HCT116 (cell line): ENCODE results near the gene IFT122. TPM values are rescaled to one million over a fixed set of nuclear protein-coding genes. Genes with fewer than 3 reads are reported as not detected.

Source experiments
- ATAC-seq: fragments of 200-7000 bp; cut with Tn5 transposase; 2 replicates; pipeline ENCODE4 v1.9.1; 2020; ENCODE audit warnings: mild to moderate bottlenecking, moderate library complexity
- BruUV-seq: library from RNA; stranded (reverse); fragments of 400-500 nt; replicated peaks from 2 replicates; lab custom pipeline; 2021; lab: Mats Ljungman, UMichigan
- CTCF ChIA-PET: fragments of 300-600 bp; sonication (Branson Sonifier 250); formaldehyde crosslinking; loops from one replicate; lab custom pipeline; 2021; ENCODE audit warnings: antibody characterized with exemption; lab: Charles Lee
- POLR2A ChIA-PET: fragments of 300-600, 350-600 bp; sonication (Branson Sonifier 250); formaldehyde crosslinking; loops from one replicate; lab custom pipeline; 2021; ENCODE audit warnings: antibody characterized with exemption; lab: Charles Lee
- RAD21 ChIA-PET, 2 experiments: fragments of 300-600 bp; sonication (Branson Sonifier 250); formaldehyde crosslinking; loops; one replicate each; lab custom pipeline; 2023; ENCODE audit warnings: low total read pairs in 2 of 2; ENCODE audit not compliant: uncharacterized antibody in 2 of 2, unreplicated experiment in 2 of 2, low non-redundant PET in 1 of 2; lab: Charles Lee
- DNase-seq: peaks from one replicate; pipeline ENCODE4 v3.0.0-alpha.2; 2010; ENCODE audit warnings: low read depth, low spot score
- H2AFZ ChIP-seq: fragments of 200-600 bp; shearing (Covaris generic), sonication (generic); 2 replicates; pipeline ENCODE4 v1.6.1; 2017; ENCODE audit warnings: low read depth, mixed run types, mixed read lengths, antibody characterized with exemption, low read length; ENCODE audit not compliant: poor library complexity, severe bottlenecking
- H3K27ac ChIP-seq: 2 replicates; pipeline ENCODE4 v1.5.1; 2012; ENCODE audit warnings: low read depth, low read length
- H3K27me3 ChIP-seq: fragments of 200-600 bp; sonication (generic); 2 replicates; pipeline ENCODE4 v1.6.1; 2016; ENCODE audit warnings: mixed run types, low read length, mixed read lengths; ENCODE audit not compliant: insufficient read depth
- H3K36me3 ChIP-seq, 2 experiments: fragments of 200-500 bp in 1 of 2; fragments of 200-600 bp in 1 of 2; sonication (Bioruptor generic) in 1 of 2; sonication (generic) in 1 of 2; 2 replicates each; pipeline versions ENCODE4 v1.5.1 to v1.6.1; 2014 to 2016; ENCODE audit warnings: low read length in 2 of 2, inconsistent platforms in 1 of 2, mixed read lengths in 1 of 2, mixed run types in 1 of 2; ENCODE audit not compliant: insufficient read depth in 2 of 2, control insufficient read depth in 1 of 2
- H3K4me1 ChIP-seq, 2 experiments: fragments of 200-600 bp in 1 of 2; sonication (generic) in 1 of 2; 2 replicates each; pipeline versions ENCODE4 v1.5.1 to v1.6.1; 2012 to 2017; ENCODE audit warnings: low read length in 2 of 2, inconsistent platforms in 1 of 2, mild to moderate bottlenecking in 1 of 2, mixed read lengths in 1 of 2, mixed run types in 1 of 2, moderate library complexity in 1 of 2; ENCODE audit not compliant: insufficient read depth in 2 of 2, control insufficient read depth in 1 of 2
- H3K4me2 ChIP-seq: fragments of 200-600 bp; sonication (generic); 2 replicates; pipeline ENCODE4 v1.6.1; 2017; ENCODE audit warnings: mixed run types, low read length, mixed read lengths
- H3K4me3 ChIP-seq, 2 experiments: fragments of 200-600 bp in 1 of 2; sonication (generic) in 1 of 2; replicated peaks in 1 of 2; 2 replicates each; pipeline ENCODE4 v1.5.1; 2011 to 2016; ENCODE audit warnings: low read length in 2 of 2, control low read depth in 1 of 2, low read depth in 1 of 2, mild to moderate bottlenecking in 1 of 2, mixed read lengths in 1 of 2, mixed run types in 1 of 2
- H3K79me2 ChIP-seq: fragments of 200-600 bp; sonication (generic); 2 replicates; pipeline ENCODE4 v1.6.1; 2017; ENCODE audit warnings: mild to moderate bottlenecking, mixed run types, low read length, moderate library complexity, mixed read lengths; ENCODE audit not compliant: insufficient read depth
- H3K9ac ChIP-seq: fragments of 200-600 bp; sonication (generic); 2 replicates; pipeline ENCODE4 v1.6.1; 2016; ENCODE audit warnings: low read length, mixed read lengths
- H3K9me2 ChIP-seq: fragments of 200-600 bp; sonication (generic), shearing (Covaris generic); 2 replicates; pipeline ENCODE4 v1.6.1; 2017; ENCODE audit warnings: mixed run types, mild to moderate bottlenecking, moderate library complexity; ENCODE audit not compliant: insufficient read depth
- H3K9me3 ChIP-seq, 2 experiments: fragments of 200-500 bp in 1 of 2; fragments of 200-600 bp in 1 of 2; sonication (Bioruptor generic) in 1 of 2; sonication (generic) in 1 of 2; 2 replicates each; pipeline ENCODE4 v1.6.1; 2014 to 2017; ENCODE audit warnings: low read length in 2 of 2, mixed read lengths in 2 of 2, inconsistent platforms in 1 of 2, low read depth in 1 of 2, mild to moderate bottlenecking in 1 of 2, mixed run types in 1 of 2, moderate library complexity in 1 of 2; ENCODE audit not compliant: control insufficient read depth in 1 of 2, insufficient read depth in 1 of 2
- H4K20me1 ChIP-seq: fragments of 200-600 bp; sonication (generic), shearing (Covaris generic); 2 replicates; pipeline ENCODE4 v1.6.1; 2017; ENCODE audit warnings: mixed run types, mild to moderate bottlenecking, moderate library complexity; ENCODE audit not compliant: insufficient read depth
- CBX3 ChIP-seq: IDR thresholded peaks from 2 replicates; pipeline ENCODE4 v1.6.1; 2012; ENCODE audit warnings: low read depth
- EZH2phosphoT487 ChIP-seq: fragments of 200-600 bp; IDR thresholded peaks from 2 replicates; pipeline ENCODE4 v1.6.1; 2018; ENCODE audit warnings: antibody characterized with exemption, borderline replicate concordance
- JUND ChIP-seq: IDR thresholded peaks from 2 replicates; pipeline ENCODE4 v1.6.1; 2012
- MAX ChIP-seq: IDR thresholded peaks from 2 replicates; pipeline ENCODE4 v1.6.1; 2012
- POLR2A ChIP-seq: IDR thresholded peaks from 2 replicates; pipeline ENCODE4 v1.7.0; 2011; ENCODE audit warnings: borderline replicate concordance; ENCODE audit not compliant: insufficient read depth, insufficient read length; ENCODE audit errors: extremely low read depth
- POLR2AphosphoS5 ChIP-seq: IDR thresholded peaks from 2 replicates; pipeline ENCODE4 v1.6.1; 2011; ENCODE audit warnings: mild to moderate bottlenecking, low read depth, low read length, moderate library complexity
- RAD21 ChIP-seq: IDR thresholded peaks from 2 replicates; pipeline ENCODE4 v1.6.1; 2012; ENCODE audit warnings: low read depth, mild to moderate bottlenecking
- SP1 ChIP-seq: IDR thresholded peaks from 2 replicates; pipeline ENCODE4 v1.6.1; 2012; ENCODE audit warnings: low read depth
- SRF ChIP-seq: IDR thresholded peaks from 2 replicates; pipeline ENCODE4 v1.6.1; 2012; ENCODE audit warnings: low read depth
- TCF7L2 ChIP-seq: IDR thresholded peaks from 2 replicates; pipeline ENCODE4 v1.7.0; 2011; ENCODE audit warnings: borderline replicate concordance, inconsistent platforms; ENCODE audit not compliant: insufficient read depth, insufficient read length; ENCODE audit errors: extremely low read depth
- ZBTB33 ChIP-seq: IDR thresholded peaks from 2 replicates; pipeline ENCODE4 v1.6.1; 2011; ENCODE audit warnings: mild to moderate bottlenecking, low read length, moderate library complexity; ENCODE audit not compliant: insufficient replicate concordance; ENCODE audit errors: extremely low read depth
- intact Hi-C: fragments of 100-400 bp; cut with micrococcal nuclease; formaldehyde crosslinking; loops from 2 replicates; pipeline ENCODE4 v1.10.0; 2022
- total RNA-seq: library from RNA; stranded (reverse); gene quantifications from one replicate; pipeline ENCODE4 v1.2.1, GENCODE V29; 2021; ENCODE audit not compliant: unreplicated experiment
- TF ChIP-seq, protein P1 (sequence below): IDR thresholded peaks from 2 replicates; pipeline ENCODE4 v1.6.1; 2012; ENCODE audit warnings: low read depth

The IFT122 gene
- total RNA-seq, 1 experiment from 2014 or later = 21.4 TPM

GRCh38 chr3:129439226-129439816, 703 bp upstream of the IFT122 start:
- no peaks in the 10 kb centered on the region for H3K9me2 ChIP-seq
- RAD21 ChIA-PET = no interaction called here
- H3K36me3 ChIP-seq = peaks cover 25% of the 10 kb centered on the region in 2 experiments
- peak overlapping the region; percentile 92 for H2AFZ ChIP-seq
- peaks cover 9 to 18% of the 10 kb centered on the region in 2 experiments; a peak in 3 of 4 replicates for H3K4me1 ChIP-seq
- TSS peak; percentile 60 for BruUV-seq
- H3K4me3 ChIP-seq = peak overlapping the region; percentile 90 to 99
- peak overlapping the region; percentile 93 for H3K9ac ChIP-seq
- peaks cover 46% of the 10 kb centered on the region for H3K79me2 ChIP-seq
- H3K27ac ChIP-seq = peak overlapping the region; percentile 69
- POLR2A ChIA-PET = interaction anchor here (0.8 to 1.9 kb wide), 5 partner anchors 9 to 187 kb away, joined by 3 to 8 read pairs (median 4); no protein-coding TSS in a partner anchor
- no peaks in the 10 kb centered on the region for H4K20me1 ChIP-seq
- no peaks in the 10 kb centered on the region for H3K9me3 ChIP-seq
- TF ChIP-seq MAX (peak; percentile 33; the same call in 1 of the 2 replicates), SRF (no peak), POLR2A (no peak), JUND (no peak), CBX3 (no peak)
- TF ChIP-seq, all 23 proteins: peak for 1
- intact Hi-C loops = no loop called here
- ATAC-seq (peak; percentile 5), DNase-seq (no peak)
- CTCF ChIA-PET = interaction anchor here (1.4 kb wide), 1 partner anchor 123 kb away, joined by 4 read pairs; a partner anchor contains a TSS
- Histone ChIP-seq H3K4me2 (peak overlapping the region; percentile 87), H3K27me3 (no peaks in the 10 kb centered on the region)

- Histone ChIP-seq H3K4me1 (peaks cover 9 to 18% of the 10 kb centered on the region in 2 experiments; a peak in 3 of 4 replicates), H3K9me2 (no peaks in the 10 kb centered on the region), H3K4me2 (peak overlapping the region; percentile 87), H3K79me2 (peaks cover 42% of the 10 kb centered on the region), H3K4me3 (peak overlapping the region; percentile 90 to 99), H3K27ac (peak overlapping the region; percentile 85), H4K20me1 (no peaks in the 10 kb centered on the region), H2AFZ (peak overlapping the region; percentile 6), H3K9me3 (no peaks in the 10 kb centered on the region), H3K9ac (peak overlapping the region; percentile 93), H3K27me3 (no peaks in the 10 kb centered on the region), H3K36me3 (peaks cover 14 to 16% of the 10 kb centered on the region in 2 experiments)
- ChIA-PET RAD21 (no interaction called here), CTCF (interaction anchor here (1.4 kb wide), 1 partner anchor 124 kb away, joined by 4 read pairs; a partner anchor contains a TSS), POLR2A (interaction anchor here (1.0 to 1.9 kb wide), 4 partner anchors 8 to 125 kb away, joined by 3 to 8 read pairs (median 4); a partner anchor contains a TSS)
- intact Hi-C loops = no loop called here
- BruUV-seq = TSS peak; percentile 51
- ATAC-seq (no peak), DNase-seq (no peak)
- no peak for TF ChIP-seq POLR2AphosphoS5
- TF ChIP-seq TCF7L2 = no peak
- no peak for TF ChIP-seq SP1
- no peak for TF ChIP-seq RAD21
- TF ChIP-seq, protein P1, sequence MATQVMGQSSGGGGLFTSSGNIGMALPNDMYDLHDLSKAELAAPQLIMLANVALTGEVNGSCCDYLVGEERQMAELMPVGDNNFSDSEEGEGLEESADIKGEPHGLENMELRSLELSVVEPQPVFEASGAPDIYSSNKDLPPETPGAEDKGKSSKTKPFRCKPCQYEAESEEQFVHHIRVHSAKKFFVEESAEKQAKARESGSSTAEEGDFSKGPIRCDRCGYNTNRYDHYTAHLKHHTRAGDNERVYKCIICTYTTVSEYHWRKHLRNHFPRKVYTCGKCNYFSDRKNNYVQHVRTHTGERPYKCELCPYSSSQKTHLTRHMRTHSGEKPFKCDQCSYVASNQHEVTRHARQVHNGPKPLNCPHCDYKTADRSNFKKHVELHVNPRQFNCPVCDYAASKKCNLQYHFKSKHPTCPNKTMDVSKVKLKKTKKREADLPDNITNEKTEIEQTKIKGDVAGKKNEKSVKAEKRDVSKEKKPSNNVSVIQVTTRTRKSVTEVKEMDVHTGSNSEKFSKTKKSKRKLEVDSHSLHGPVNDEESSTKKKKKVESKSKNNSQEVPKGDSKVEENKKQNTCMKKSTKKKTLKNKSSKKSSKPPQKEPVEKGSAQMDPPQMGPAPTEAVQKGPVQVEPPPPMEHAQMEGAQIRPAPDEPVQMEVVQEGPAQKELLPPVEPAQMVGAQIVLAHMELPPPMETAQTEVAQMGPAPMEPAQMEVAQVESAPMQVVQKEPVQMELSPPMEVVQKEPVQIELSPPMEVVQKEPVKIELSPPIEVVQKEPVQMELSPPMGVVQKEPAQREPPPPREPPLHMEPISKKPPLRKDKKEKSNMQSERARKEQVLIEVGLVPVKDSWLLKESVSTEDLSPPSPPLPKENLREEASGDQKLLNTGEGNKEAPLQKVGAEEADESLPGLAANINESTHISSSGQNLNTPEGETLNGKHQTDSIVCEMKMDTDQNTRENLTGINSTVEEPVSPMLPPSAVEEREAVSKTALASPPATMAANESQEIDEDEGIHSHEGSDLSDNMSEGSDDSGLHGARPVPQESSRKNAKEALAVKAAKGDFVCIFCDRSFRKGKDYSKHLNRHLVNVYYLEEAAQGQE = no peak
- TF ChIP-seq EZH2phosphoT487 = no peak
- TF ChIP-seq JUND = no peak
- no peak for TF ChIP-seq ZBTB33
- TF ChIP-seq SRF = no peak
These were observed 680 bp downstream of the IFT122 start for GRCh38 chr3:129440618-129441190.
